GM23248 (cell line): ENCODE results near the gene TCOF1.

Experiments
- EZH2 ChIP-seq: fragments of 200-600 bp; sonication (generic); IDR thresholded peaks from 2 replicates; pipeline ENCODE4 v1.6.1; 2018; ENCODE audit warnings: antibody characterized with exemption, mild to moderate bottlenecking; ENCODE audit not compliant: insufficient read depth, poor library complexity, severe bottlenecking
- EZH2phosphoT487 ChIP-seq: fragments of 200-600 bp; sonication (generic); IDR thresholded peaks from 2 replicates; pipeline ENCODE4 v1.6.1; 2018; ENCODE audit warnings: antibody characterized with exemption, moderate library complexity, mild to moderate bottlenecking, low read depth; ENCODE audit not compliant: insufficient read depth

- TF ChIP-seq EZH2 (no peak), EZH2phosphoT487 (no peak)
Measured at GRCh38 chr5:150408231-150408943, 50.9 kb downstream of the TCOF1 start.
